Measurements from ENCODE around the gene NOP14. TPM values are rescaled to one million over a fixed set of nuclear protein-coding genes. Genes with fewer than 3 reads are reported as not detected.

Gene NOP14
- 14.6 and 24.8 TPM in 2 replicates for total RNA-seq

DNA sequence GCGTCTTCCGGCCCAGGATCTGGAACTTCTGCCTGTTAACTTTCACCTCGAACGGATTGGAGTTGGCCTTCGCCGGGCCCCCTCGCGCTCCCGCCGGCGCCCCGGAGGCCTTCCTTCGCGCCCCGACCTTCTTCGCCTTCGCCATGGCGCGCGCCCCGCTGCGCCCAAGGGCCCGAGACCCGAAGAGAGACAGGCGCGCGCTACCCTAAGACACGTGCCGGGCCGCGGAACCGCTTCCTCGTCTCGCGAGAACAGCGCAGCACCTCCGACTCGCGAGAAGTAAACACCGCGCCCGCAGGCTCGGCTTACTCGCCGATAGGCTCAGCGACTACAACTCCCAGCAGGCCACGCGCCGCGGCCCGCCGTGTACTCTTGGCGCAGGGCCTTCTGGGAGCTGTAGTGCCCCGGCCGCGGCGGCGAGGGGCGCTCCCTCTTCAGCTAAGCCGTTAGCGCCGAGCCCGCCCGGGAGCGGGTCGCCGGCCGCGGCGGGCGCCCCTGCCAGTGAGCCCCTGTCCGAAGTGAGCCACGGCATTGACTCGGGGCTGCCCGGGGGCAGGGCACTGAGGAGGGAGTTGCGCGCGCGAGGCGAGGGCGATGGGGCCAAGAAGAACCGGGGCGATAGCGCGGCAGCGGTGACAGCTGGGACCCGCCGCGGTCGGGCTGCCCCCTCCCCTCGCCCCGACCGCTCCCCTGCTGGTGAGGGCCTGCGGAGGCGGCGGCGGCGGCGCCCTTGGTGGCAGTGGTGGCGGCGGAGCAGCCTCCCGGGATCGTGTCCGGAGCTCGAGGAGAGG lies at the start of gene NOP14, which contains the start of gene GRK4:
Gene NOP14, minus strand, starts transcription at position 232 of the 791 bp plus-strand sequence. Its CDS starts 87 bp downstream, at position 145.
Gene GRK4, plus strand, starts transcription at position 397 of the 791 bp plus-strand sequence. CDS start 500 bp downstream, outside the sequence.

Other genes starting within 250 kb of the NOP14 start
- gene TNIP2, start 207.1 kb downstream of the NOP14 start, total RNA-seq, result 38.3 and 41.9 TPM in 2 replicates
- gene SH3BP2, start 170.3 kb downstream of the NOP14 start, total RNA-seq, result 43.3 and 71.7 TPM in 2 replicates
- 151 and 190 TPM in 2 replicates for gene ADD1, start 119.6 kb downstream of the NOP14 start, total RNA-seq
- 1.6 and 3.0 TPM in 2 replicates for gene GRK4, start 165 bp upstream of the NOP14 start, total RNA-seq
- gene HTT-AS, start 111.1 kb upstream of the NOP14 start, total RNA-seq, result not detected in 2 replicates
- 40.2 and 45.5 TPM in 2 replicates for gene HTT, start 111.3 kb upstream of the NOP14 start, total RNA-seq